ENCODE data around the gene NDUFA5.
"Not testable (repeated sequence)": the region's sequence is repeated elsewhere in the genome, so short reads cannot be mapped to it uniquely, and the experiment has no call there.

Gene NDUFA5

DNA sequence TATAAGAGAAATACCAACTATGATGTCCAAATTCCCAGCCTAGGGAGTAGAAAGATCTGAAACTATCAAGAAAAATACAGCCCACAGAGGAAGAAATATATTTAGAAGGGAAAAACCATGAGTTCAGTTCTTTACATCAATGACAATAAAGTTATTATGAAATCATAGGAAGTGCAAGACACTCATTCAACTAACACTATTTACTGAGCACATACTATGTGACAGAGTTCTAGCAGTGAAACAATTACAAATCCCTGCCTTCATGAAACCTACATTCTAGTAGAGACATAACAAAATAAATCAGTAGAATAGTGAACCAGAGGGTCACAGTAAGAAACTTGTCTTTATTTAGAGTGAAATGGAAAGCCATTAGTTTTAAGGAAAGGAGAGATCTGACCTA is 2.1 kb downstream of the NDUFA5 start:
- no peak for DNase-seq

GRCh38 chr7:123553159-123553558 is 4.5 kb downstream of the NDUFA5 start:
- DNase-seq = no peak

- no peak for DNase-seq
Observed at GRCh38 chr7:123552641-123553040, 5.0 kb downstream of the NDUFA5 start.

DNA sequence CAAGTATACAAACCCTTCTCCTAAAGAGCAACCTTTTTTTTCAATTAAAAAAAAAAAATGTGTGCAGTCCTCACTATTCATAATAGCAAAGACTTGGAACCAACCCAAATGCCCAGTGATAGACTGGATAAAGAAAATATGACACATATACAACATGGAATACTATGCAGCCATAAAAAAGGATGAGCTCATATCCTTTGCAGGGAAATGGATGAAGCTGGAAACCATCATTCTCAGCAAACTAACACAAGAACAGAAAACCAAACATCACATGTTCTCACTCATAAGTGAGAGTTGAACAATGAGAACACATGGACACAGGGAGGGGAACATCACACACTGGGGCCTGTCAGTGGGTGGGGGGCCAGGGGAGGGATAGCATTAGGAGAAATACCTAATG is 5.5 kb downstream of the NDUFA5 start:
- not testable (repeated sequence) for DNase-seq

DNA sequence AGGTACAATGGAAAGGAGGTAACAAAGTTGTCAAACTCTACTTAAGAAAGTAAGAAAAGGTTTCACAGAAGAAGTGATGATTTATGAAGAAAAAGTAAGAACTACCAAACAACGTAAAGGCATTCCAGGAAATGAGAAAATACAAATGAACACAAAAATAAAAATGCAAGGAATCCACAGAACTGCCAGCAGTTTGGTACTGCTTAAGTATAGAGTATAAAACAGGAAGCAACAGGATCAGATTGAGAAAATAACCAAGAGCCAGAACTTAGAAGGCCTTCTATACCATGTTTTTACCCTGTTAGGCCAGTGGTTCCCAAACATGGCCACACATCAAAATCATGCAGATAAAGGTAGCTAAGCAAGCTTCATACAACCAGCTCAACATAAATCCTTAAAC is 9.2 kb downstream of the NDUFA5 start:
- no peak for DNase-seq

DNA sequence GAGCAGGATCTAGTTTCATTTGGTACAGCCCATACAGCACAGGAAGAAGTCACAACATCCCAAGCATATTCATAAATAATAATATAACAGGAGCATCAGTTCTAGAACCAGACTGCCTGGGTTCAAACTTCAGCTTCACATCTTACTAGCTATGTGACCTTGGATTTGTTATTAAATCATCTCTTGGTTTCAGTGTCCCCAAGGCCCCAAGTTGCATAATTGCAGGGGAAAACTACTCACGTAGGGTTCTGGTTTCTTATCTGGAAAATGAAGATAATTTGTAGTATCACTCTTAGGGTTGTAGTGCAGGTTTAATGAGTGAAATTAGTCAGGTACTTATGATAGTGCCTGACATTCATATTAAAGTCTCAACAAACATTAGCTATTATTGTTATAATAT is 17.7 kb downstream of the NDUFA5 start:
- no peak for DNase-seq

- no peak for DNase-seq
Observed at GRCh38 chr7:123538897-123539296, 18.7 kb downstream of the NDUFA5 start.

DNA sequence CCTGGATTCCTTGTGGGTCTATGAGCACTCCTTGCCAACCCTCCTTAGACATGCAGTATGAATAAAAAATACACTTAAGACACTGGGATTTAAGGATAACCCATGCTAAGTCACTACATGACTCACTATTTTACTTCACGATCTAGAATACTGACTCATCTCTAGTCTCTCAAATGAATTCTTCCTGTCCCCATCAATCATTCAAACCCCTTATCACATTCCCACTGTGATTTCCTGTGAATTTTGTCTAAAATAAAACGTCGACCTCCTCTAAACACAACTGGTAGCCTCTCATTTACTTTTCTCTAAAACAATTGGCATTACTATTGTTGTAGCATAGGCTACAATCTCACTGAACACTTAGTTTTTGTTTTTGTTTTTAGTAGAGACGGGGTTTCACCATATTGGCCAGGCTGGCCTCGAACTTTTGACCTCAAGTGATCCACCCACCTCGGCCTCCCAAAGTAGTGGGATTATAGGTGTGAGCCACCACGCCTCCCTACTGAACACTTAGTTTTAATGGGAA is 19.4 kb downstream of the NDUFA5 start:
- DNase-seq = no peak

GRCh38 chr7:123537026-123537642 is 20.5 kb downstream of the NDUFA5 start:
- no peak for DNase-seq

GRCh38 chr7:123535517-123535916 is 22.1 kb downstream of the NDUFA5 start:
- no peak for DNase-seq

DNA sequence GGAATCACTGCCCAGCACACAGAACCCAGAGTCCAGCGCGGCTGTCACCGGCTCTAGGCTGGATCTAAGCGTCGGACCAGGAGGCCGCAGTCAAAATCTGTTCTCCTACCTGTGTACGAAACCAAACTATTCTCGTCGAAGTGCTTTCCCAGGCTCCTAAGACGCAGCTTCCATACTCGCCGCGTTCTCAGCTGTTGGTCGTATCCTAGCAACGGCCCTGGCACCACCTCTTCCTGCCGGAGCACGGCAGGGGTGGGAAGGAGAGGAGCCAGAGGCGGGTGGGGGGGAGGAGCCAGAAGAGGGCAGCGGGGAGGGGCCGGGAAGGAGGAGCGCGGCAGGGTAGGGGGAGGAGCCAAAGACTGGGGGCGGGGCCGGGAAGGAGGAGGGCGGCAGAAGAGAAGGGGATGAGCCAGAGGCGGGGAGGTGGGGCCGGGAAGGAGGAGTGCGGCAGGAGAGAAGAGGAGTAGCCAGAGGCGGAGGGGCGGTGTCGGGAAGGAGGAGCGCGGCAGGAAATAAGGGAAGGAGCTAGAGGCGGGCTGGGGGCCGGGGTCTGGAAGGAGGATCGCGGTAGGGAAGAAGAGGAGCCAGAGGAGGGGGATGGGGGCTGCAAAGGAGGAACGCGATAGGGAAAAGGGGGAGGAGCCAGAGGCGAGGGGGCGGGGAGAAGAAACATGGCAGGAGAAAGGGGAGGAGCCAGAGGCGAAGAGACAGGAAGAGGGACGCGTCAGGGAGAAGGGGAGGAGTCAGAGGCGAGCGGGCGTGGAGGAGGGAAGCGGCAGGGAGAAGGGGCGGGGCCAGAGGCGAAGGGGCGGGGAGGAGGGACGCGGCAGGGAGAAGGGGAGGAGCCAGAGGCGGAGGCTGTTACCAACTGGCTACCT is 23.0 kb downstream of the NDUFA5 start, which contains the start of gene IQUB:
IQUB (minus strand) TSS at position 213 of the 878 bp plus-strand sequence. CDS start 22,255 bp downstream, outside the sequence.
- DNase-seq = peak; percentile 91

- DNase-seq = peak; percentile 23
Observed at GRCh38 chr7:123533929-123534382, 23.7 kb downstream of the NDUFA5 start.

DNA sequence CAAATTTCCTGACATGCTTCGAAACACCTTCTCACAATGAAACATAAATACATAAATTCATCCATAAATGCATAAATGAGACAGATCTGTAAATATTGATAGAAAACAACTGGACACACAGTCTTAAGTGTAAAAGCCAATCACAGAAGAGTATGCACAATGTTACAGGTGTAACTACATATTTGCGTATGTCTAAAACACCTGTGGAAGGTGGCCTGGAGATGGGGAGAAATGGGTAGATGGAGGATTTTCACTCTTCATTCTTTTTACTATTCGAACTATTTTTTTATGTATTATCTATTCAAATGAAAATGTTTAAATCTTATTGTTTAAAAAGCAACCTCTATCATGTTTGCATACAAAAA is 24.1 kb downstream of the NDUFA5 start:
- no peak for DNase-seq

- DNase-seq = not testable (repeated sequence)
Observed at GRCh38 chr7:123532788-123533552, 24.6 kb downstream of the NDUFA5 start.

DNA sequence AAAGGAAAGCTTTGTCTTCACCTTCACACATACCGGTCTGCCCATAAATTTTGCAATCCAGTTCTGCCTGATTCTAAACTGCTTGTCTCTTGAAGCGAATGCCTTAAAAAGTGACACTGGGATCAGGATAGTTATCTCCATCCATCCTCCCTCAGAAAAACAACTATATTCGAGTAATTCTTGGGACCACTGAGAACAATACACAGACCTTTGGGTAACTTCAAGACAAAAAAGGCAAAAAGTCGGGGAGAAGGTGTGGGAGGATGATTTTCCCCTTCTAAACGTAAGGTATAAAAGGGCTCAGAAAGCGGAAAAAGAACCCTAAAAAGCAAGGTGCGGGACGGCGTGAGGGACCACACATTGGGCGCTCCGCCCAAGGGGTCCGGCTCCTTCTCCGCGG is 25.3 kb downstream of the NDUFA5 start:
- DNase-seq = not testable (repeated sequence)

DNA sequence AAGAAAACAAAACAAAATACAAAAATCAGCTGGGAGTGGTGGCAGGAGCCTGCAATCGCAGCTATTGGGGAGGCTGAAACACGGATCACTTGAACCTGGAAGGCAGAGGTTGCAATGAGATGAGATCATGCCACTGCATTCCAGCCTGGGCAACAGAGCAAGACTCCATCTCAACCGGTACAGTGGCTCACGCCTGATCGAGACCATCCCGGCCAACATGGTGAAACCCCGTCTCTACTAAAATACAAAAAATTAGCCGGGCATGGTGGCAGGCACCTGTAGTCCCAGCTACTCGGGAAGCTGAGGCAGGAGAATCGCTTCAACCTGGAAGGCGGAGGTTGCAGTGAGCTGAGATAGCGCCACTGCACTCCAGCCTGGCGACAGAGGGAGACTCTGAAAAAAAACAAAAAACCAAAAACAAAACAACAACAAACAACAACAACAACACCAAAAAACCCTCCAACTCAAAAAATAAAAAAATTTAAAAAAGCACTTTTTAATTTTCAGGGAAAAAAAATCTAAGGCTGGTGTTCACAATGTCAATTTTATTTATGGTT is 27.5 kb downstream of the NDUFA5 start:
- not testable (repeated sequence) for DNase-seq

DNA sequence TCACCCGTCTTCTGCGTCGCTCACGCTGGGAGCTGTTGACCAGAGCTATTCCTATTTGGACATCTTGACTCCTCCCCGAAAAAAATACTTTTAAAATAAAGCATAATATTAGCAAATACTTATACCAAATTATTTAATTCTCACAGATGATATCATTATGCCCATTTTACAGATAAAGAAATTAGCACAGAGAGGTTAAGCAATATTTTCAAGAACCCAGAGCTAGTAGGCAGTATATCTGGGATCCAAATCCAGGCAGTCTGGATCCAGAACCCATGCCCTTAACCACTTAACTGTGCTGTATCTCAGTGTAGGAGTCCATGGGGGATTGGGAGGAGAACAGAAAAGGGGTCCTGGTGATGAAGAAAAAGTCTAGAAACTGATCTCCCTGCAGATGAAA is 29.4 kb downstream of the NDUFA5 start:
- DNase-seq = no peak

GRCh38 chr7:123527712-123528225 is 29.8 kb downstream of the NDUFA5 start:
- not testable (repeated sequence) for DNase-seq

DNA sequence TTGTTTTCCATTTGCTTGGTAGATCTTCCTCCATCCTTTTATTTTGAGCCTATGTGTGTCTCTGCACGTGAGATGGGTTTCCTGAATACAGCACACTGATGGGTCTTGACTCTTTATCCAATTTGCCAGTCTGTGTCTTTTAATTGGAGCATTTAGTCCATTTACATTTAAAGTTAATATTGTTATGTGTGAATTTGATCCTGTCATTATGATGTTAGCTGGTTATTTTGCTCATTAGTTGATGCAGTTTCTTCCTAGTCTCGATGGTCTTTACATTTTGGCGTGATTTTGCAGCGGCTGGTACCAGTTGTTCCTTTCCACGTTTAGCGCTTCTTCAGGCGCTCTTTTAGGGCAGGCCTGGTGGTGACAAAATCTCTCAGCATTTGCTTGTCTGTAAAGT is 31.1 kb downstream of the NDUFA5 start:
- not testable (repeated sequence) for DNase-seq

GRCh38 chr7:123522066-123522465 is 35.6 kb downstream of the NDUFA5 start:
- no peak for DNase-seq

DNA sequence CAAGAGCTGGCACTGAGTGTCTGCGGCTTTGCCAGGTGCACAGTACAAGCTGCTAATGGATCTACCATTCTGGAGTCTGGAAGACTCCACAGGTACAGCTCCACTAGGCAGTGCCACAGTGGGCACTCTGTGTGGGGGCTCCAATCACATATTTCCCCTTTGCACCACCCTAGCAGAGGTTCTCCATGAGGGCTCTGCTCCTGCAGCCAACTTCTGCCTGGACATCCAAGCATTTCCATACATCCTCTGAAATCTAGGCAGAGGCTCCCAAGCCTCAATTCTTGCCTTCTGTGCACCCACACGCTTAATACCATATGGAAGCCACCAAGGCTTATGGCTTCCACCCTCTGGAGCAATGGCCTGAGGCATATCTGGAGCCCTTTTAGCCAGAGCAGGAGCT is 52.4 kb downstream of the NDUFA5 start:
- no peak for DNase-seq

DNA sequence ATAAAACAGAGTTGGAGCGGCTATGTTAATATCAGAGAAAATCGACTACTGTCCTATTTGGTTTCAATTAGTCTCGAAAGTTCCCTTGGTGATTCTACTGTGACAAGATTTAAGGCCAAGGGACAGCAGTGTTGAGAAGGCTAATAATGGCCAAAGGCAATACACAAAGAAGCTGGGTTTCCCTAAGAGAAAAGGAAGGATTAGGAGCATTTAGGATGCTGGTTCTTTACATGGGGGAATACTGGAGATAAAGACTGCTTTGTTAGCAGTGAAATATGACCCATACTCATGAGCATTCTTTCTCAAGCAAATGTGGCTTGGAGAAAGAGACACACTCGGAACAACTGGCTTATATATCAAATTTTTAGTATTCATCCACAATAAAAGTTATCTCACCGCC is 55.4 kb downstream of the NDUFA5 start:
- no peak for DNase-seq
